GM13976 (cell line): ENCODE data around the gene CCNQ.

Experiments used
- DNase-seq: peaks from one replicate; pipeline ENCODE4 v3.0.0; 2012; ENCODE audit warnings: low spot score
- in situ Hi-C: fragments of 300-500 bp; cut with MboI; formaldehyde crosslinking; loops from one replicate; pipeline ENCODE4 v1.12.0; 2022; ENCODE audit warnings: low sequenced_read_pairs, mixed read lengths, inconsistent platforms; ENCODE audit not compliant: unreplicated experiment
- TF ChIP-seq, protein P1 (sequence below): IDR thresholded peaks from 2 replicates; pipeline ENCODE4 v1.5.1; 2012; ENCODE audit warnings: borderline replicate concordance, mild to moderate bottlenecking; ENCODE audit not compliant: insufficient read depth; ENCODE audit errors: extremely low read depth, missing control alignments, control extremely low read depth

CCNQ gene

DNA sequence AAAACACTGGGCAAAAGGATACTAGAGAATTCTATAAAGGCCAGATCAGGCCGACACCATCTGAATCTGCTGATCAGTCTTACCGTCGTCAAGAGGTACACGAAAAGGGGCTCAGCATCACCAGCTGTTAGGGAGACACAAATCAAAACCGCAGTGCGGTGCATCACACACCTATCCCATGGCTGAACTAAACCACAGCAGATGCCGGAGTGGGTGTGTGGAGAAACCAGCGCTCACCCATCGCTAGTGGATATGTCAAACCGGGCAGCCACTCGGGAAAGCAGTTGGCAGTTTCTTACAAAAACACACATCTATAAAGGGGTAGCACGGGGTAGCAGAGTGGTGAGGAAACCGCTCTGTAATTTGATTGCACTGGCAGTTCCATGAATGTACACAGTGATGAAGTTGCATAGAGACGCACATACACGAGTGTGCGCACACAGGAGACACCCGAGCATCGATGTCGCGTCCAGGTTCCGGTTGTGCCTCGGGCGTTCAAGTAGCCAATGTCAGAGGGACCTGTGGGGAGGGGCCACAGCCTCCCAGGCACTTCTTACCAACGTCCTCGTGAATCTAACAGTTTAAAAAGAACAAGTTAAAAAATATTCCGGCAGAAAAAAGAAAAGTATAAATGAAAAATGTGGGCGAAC, 23.1 kb upstream of the CCNQ start:
- in situ Hi-C loops = no loop called here
- DNase-seq = no peak
- TF ChIP-seq, protein P1, sequence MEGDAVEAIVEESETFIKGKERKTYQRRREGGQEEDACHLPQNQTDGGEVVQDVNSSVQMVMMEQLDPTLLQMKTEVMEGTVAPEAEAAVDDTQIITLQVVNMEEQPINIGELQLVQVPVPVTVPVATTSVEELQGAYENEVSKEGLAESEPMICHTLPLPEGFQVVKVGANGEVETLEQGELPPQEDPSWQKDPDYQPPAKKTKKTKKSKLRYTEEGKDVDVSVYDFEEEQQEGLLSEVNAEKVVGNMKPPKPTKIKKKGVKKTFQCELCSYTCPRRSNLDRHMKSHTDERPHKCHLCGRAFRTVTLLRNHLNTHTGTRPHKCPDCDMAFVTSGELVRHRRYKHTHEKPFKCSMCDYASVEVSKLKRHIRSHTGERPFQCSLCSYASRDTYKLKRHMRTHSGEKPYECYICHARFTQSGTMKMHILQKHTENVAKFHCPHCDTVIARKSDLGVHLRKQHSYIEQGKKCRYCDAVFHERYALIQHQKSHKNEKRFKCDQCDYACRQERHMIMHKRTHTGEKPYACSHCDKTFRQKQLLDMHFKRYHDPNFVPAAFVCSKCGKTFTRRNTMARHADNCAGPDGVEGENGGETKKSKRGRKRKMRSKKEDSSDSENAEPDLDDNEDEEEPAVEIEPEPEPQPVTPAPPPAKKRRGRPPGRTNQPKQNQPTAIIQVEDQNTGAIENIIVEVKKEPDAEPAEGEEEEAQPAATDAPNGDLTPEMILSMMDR = no peak

DNA sequence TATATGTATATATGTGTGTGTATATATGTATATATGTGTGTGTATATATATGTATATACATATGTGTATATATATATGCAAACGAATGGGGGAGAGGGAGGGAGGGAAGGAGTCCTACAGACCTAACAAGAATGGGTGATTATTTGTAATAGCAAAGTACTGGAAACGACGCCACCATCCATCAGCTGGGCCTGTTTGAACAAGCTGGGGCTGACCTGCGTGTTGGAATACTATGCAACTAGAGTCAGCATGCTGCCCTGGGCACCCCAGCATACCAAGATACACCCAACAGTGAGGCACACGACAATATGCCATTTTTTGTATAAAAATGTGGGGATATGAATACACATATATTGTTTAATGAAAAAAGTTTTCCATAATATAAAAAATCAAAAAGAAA, 21.6 kb upstream of the CCNQ start:
- DNase-seq = no peak
- in situ Hi-C loops = no loop called here
- TF ChIP-seq, protein P1 = no peak

DNA sequence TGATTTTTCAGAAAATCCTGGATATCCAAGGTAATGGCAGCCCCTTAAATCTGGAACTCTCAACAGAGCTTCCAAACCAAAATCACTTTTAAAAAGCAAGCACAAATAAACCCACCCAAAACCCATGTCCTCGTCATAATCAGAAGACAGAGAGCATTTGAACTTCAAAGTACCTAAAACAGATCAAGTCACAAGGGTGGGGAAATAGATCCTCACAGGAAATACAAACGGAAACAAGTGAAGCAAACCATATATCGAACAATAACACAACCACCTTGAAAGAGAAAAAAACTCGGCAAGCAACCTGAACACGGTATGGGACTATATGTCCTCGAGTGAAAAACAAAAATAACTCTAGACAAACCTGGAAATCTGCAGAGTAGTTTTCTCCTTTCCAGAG, 15.9 kb upstream of the CCNQ start:
- TF ChIP-seq, protein P1 = no peak
- DNase-seq = no peak
- in situ Hi-C loops = loop anchor here (5.0 kb wide), 1 partner anchor 58 kb away; no protein-coding TSS in a partner anchor

DNA sequence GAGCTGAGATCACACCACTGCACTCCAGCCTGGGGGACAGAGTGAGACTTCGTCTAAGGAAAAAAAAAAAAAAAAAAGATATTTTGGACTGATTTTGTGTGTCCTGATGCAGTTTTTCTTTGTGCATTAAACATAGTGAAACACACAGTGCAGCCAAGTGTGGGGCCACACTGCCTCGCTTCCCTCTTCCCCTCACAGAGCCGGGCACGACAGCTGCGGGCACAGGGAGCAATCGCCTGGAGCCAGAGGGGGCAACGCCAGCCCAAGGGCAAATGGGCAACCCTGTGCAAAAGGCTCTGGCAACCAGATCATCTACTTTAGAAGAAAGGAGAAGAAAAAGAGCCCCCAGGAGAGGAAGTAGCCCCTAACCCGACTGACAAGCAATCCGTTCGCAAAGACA, 13.5 kb upstream of the CCNQ start:
- in situ Hi-C loops = no loop called here
- TF ChIP-seq, protein P1 = no peak
- DNase-seq = no peak

DNA sequence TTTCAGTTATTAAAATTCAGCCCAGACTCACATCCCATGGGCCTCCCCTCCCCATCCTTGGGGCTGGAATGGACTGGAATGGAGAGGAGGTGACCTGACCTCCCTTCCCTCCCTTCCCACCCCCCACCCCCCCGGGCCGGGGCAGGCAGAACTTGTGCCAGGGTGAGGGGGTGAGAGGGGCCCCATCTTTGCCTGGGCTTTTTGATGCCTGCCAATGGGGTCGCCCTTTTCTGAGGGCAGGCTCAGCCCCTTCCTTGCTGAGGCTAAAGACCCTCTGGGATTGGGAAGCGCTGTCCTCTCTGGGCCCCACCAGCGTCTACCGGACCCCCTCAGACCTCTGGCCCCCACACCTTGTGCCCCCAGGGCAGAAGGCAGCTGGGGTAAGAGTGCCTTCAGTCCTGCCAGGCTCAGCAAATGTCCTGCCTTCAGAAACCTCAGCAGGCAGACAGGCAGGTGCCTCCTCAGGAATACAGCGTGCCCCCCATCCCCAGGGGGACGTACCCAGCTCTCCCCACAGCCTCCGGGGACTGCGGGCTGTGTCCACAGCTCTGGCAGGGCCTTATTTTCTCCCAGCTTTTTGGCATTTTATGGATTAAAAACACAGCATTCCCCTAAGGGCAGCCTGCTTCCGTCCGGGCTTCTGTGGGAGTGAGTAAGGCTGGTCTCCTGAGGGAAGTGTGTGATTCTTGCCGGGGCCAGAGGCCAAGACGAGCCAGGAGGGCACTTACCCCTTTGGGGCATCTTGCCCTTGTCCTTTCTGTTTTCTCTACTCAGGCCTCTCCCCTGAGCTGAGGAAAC, 12.6 kb upstream of the CCNQ start:
- DNase-seq = no peak
- in situ Hi-C loops = no loop called here
- TF ChIP-seq, protein P1 = no peak

DNA sequence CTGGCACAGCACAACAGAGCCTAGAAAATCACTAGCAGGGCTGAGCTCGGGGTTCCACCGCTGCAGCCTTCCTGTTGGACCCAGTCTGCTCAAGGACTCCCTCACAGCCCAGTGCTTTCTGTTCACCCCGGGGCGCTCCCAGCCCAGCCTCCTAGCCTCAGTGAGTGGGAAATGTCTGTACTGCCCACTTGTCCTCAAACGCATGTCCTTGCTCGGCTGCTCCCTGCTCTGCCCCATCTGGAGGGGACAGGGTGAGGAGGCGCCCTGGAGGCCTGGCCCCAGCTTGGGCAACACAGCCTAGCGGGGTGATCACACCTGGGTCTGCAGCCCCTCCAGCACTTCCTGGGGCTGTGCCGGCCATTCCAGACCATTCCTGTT, 11.9 kb upstream of the CCNQ start:
- TF ChIP-seq, protein P1 = no peak
- in situ Hi-C loops = no loop called here
- no peak for DNase-seq
